ENCODE measurements around the gene FOXC2. TPM values are rescaled to one million over a fixed set of nuclear protein-coding genes. Genes with fewer than 3 reads are reported as not detected.

The FOXC2 gene
- total RNA-seq, 1 donor from 2014 or later: not detected

GRCh38 chr16:86576591-86577313 lies 10.1 kb downstream of the FOXC2 start:
- peak overlapping the region; percentile 70 for H3K4me3 Mint-ChIP-seq
- H3K4me1 Mint-ChIP-seq: peaks cover 7% of the 10 kb centered on the region
- H3K27ac Mint-ChIP-seq: no peak overlapping the region
- no peaks in the 10 kb centered on the region for H3K36me3 Mint-ChIP-seq (ENCODE audit: low read depth)
- intact Hi-C loops (cut with micrococcal nuclease): loop anchor here (5.0 to 10.0 kb wide), 2 partner anchors 86 to 158 kb away; no protein-coding TSS in a partner anchor
- H3K9me3 Mint-ChIP-seq: no peaks in the 10 kb centered on the region
- DNase-seq: no peak
- peaks cover 70% of the 10 kb centered on the region for H3K27me3 Mint-ChIP-seq

GRCh38 chr16:86577314-86577971 lies 10.8 kb downstream of the FOXC2 start:
- H3K27me3 Mint-ChIP-seq: peaks cover 72% of the 10 kb centered on the region
- H3K4me3 Mint-ChIP-seq: no peak overlapping the region
- DNase-seq: no peak
- intact Hi-C loops (cut with micrococcal nuclease): loop anchor here (5.0 to 10.0 kb wide), 2 partner anchors 85 to 157 kb away; no protein-coding TSS in a partner anchor
- H3K36me3 Mint-ChIP-seq (ENCODE audit: low read depth): no peaks in the 10 kb centered on the region
- H3K4me1 Mint-ChIP-seq: peaks cover 7% of the 10 kb centered on the region
- no peaks in the 10 kb centered on the region for H3K9me3 Mint-ChIP-seq
- H3K27ac Mint-ChIP-seq: no peak overlapping the region

GRCh38 chr16:86578061-86578599 lies 11.5 kb downstream of the FOXC2 start, which contains the start of gene FOXL1:
TSS of gene FOXL1 (plus strand) at chr16:86578549. CDS start at chr16:86578724, 175 bp downstream.
- Mint-ChIP-seq H3K36me3 (ENCODE audit: low read depth) (no peaks in the 10 kb centered on the region), H3K27me3 (peaks cover 72% of the 10 kb centered on the region), H3K9me3 (no peaks in the 10 kb centered on the region), H3K27ac (peak within 1 kb of the TSS; percentile 54), H3K4me1 (peaks cover 7% of the 10 kb centered on the region), H3K4me3 (peak within 1 kb of the TSS; percentile 44)
- intact Hi-C loops (cut with micrococcal nuclease): loop anchor here (5.0 to 10.0 kb wide), 2 partner anchors 84 to 157 kb away; no protein-coding TSS in a partner anchor
- DNase-seq: no peak

- no peaks in the 10 kb centered on the region for H3K36me3 Mint-ChIP-seq (ENCODE audit: low read depth)
- H3K27ac Mint-ChIP-seq: no peak overlapping the region
- peaks cover 7% of the 10 kb centered on the region for H3K4me1 Mint-ChIP-seq
- peak overlapping the region; percentile 44 for H3K4me3 Mint-ChIP-seq
- no peaks in the 10 kb centered on the region for H3K9me3 Mint-ChIP-seq
- H3K27me3 Mint-ChIP-seq: peaks cover 72% of the 10 kb centered on the region
- DNase-seq: no peak
- intact Hi-C loops (cut with micrococcal nuclease): loop anchor here (5.0 to 10.0 kb wide), 2 partner anchors 84 to 156 kb away; no protein-coding TSS in a partner anchor
Measured at GRCh38 chr16:86578611-86579267, 12.1 kb downstream of the FOXC2 start.

GRCh38 chr16:86579268-86580062 lies 12.8 kb downstream of the FOXC2 start:
- H3K9me3 Mint-ChIP-seq: no peaks in the 10 kb centered on the region
- H3K4me3 Mint-ChIP-seq: peak overlapping the region; percentile 39
- peak overlapping the region; percentile 45 for H3K27ac Mint-ChIP-seq
- peaks cover 7% of the 10 kb centered on the region for H3K4me1 Mint-ChIP-seq
- no peak for DNase-seq
- no peaks in the 10 kb centered on the region for H3K36me3 Mint-ChIP-seq (ENCODE audit: low read depth)
- intact Hi-C loops (cut with micrococcal nuclease): loop anchor here (5.0 to 10.0 kb wide), 2 partner anchors 83 to 155 kb away; no protein-coding TSS in a partner anchor
- peaks cover 68% of the 10 kb centered on the region for H3K27me3 Mint-ChIP-seq

- no peak for DNase-seq
- intact Hi-C loops (cut with micrococcal nuclease): no loop called here
- Mint-ChIP-seq H3K27ac (no peak overlapping the region), H3K27me3 (peaks cover 60% of the 10 kb centered on the region), H3K4me1 (peaks cover 7% of the 10 kb centered on the region), H3K9me3 (no peaks in the 10 kb centered on the region), H3K4me3 (no peak overlapping the region), H3K36me3 (ENCODE audit: low read depth) (no peaks in the 10 kb centered on the region)
Measured at GRCh38 chr16:86580063-86580790, 13.6 kb downstream of the FOXC2 start.

- DNase-seq: no peak
- H3K4me3 Mint-ChIP-seq: no peak overlapping the region
- H3K27me3 Mint-ChIP-seq: peaks cover 55% of the 10 kb centered on the region
- H3K27ac Mint-ChIP-seq: no peak overlapping the region
- H3K9me3 Mint-ChIP-seq: no peaks in the 10 kb centered on the region
- no peaks in the 10 kb centered on the region for H3K36me3 Mint-ChIP-seq (ENCODE audit: low read depth)
- H3K4me1 Mint-ChIP-seq: peaks cover 7% of the 10 kb centered on the region
- intact Hi-C loops (cut with micrococcal nuclease): no loop called here
Measured at GRCh38 chr16:86580791-86581170, 14.2 kb downstream of the FOXC2 start.

- no peak for DNase-seq
- intact Hi-C loops (cut with micrococcal nuclease): no loop called here
- H3K9me3 Mint-ChIP-seq: no peaks in the 10 kb centered on the region
- H3K27me3 Mint-ChIP-seq: peaks cover 49% of the 10 kb centered on the region
- no peak overlapping the region for H3K4me3 Mint-ChIP-seq
- H3K4me1 Mint-ChIP-seq: peaks cover 3% of the 10 kb centered on the region
- H3K27ac Mint-ChIP-seq: no peak overlapping the region
- no peaks in the 10 kb centered on the region for H3K36me3 Mint-ChIP-seq (ENCODE audit: low read depth)
Measured at GRCh38 chr16:86581458-86581857, 14.8 kb downstream of the FOXC2 start.

GRCh38 chr16:86584071-86584685 lies 17.5 kb downstream of the FOXC2 start:
- no peaks in the 10 kb centered on the region for H3K36me3 Mint-ChIP-seq (ENCODE audit: low read depth)
- H3K4me3 Mint-ChIP-seq: no peak overlapping the region
- peaks cover 29% of the 10 kb centered on the region for H3K27me3 Mint-ChIP-seq
- DNase-seq: no peak
- H3K9me3 Mint-ChIP-seq: no peaks in the 10 kb centered on the region
- no peaks in the 10 kb centered on the region for H3K4me1 Mint-ChIP-seq
- H3K27ac Mint-ChIP-seq: no peak overlapping the region
- intact Hi-C loops (cut with micrococcal nuclease): no loop called here

GRCh38 chr16:86584726-86585721 lies 18.4 kb downstream of the FOXC2 start:
- Mint-ChIP-seq H3K27me3 (peaks cover 23% of the 10 kb centered on the region), H3K9me3 (no peaks in the 10 kb centered on the region), H3K36me3 (ENCODE audit: low read depth) (no peaks in the 10 kb centered on the region), H3K27ac (no peak overlapping the region), H3K4me3 (no peak overlapping the region), H3K4me1 (no peaks in the 10 kb centered on the region)
- intact Hi-C loops (cut with micrococcal nuclease): no loop called here
- no peak for DNase-seq

GRCh38 chr16:86585821-86586611 lies 19.4 kb downstream of the FOXC2 start:
- H3K4me1 Mint-ChIP-seq: no peaks in the 10 kb centered on the region
- no peaks in the 10 kb centered on the region for H3K36me3 Mint-ChIP-seq (ENCODE audit: low read depth)
- no peaks in the 10 kb centered on the region for H3K9me3 Mint-ChIP-seq
- intact Hi-C loops (cut with micrococcal nuclease): no loop called here
- H3K4me3 Mint-ChIP-seq: no peak overlapping the region
- peaks cover 15% of the 10 kb centered on the region for H3K27me3 Mint-ChIP-seq
- no peak for DNase-seq
- H3K27ac Mint-ChIP-seq: no peak overlapping the region

Measured in activated CD4-positive, alpha-beta T cell treated with anti-CD3 and anti-CD28 coated beads, Interleukin-2, amount 10 ng/mL, durations not matched to agents 24 days and 14 days (primary cell).